SK-N-SH (cell line): ENCODE data around the gene PARD3. TPM values are rescaled to one million over a fixed set of nuclear protein-coding genes. Genes with fewer than 3 reads are reported as not detected.

ENCODE experiments used
- CTCF ChIA-PET: fragments of 300-600, 350-600 bp; formaldehyde crosslinking; extraction: SDS; loops from one replicate; lab custom pipeline; 2021; lab: Yijun Ruan, JAX
- POLR2A ChIA-PET: fragments of 350-600 bp; sonication (Branson Sonifier 250); formaldehyde crosslinking; extraction: SDS; loops from one replicate; lab custom pipeline; 2020; ENCODE audit warnings: antibody characterized with exemption, inconsistent platforms; lab: Yijun Ruan, JAX
- DNase-seq: peaks from one replicate; pipeline ENCODE4 v3.0.0; 2012
- H2AFZ ChIP-seq: fragments of 200-600 bp; sonication (generic); 2 replicates; pipeline ENCODE4 v1.8.1; 2016; ENCODE audit warnings: antibody characterized with exemption, mild to moderate bottlenecking, low read depth
- H3F3A ChIP-seq: fragments of 200-600 bp; sonication (generic); replicated peaks from 2 replicates; pipeline ENCODE3; 2016; ENCODE audit warnings: antibody characterized with exemption, mild to moderate bottlenecking; ENCODE audit not compliant: insufficient read depth
- H3K27ac ChIP-seq, 2 experiments: fragments of 200-500 bp in 1 of 2; fragments of 200-600 bp in 1 of 2; sonication (Bioruptor generic) in 1 of 2; sonication (generic), shearing (Covaris generic) in 1 of 2; 2 replicates each; pipeline versions ENCODE4 v1.5.1 to v1.6.1; 2014 to 2016; ENCODE audit warnings: low read depth in 2 of 2, inconsistent platforms in 1 of 2, low read length in 1 of 2, mild to moderate bottlenecking in 1 of 2, mixed read lengths in 1 of 2
- H3K27me3 ChIP-seq: fragments of 200-600 bp; sonication (generic), shearing (Covaris generic); 2 replicates; pipeline ENCODE4 v1.6.1; 2016; ENCODE audit warnings: mixed run types; ENCODE audit not compliant: insufficient read depth
- H3K36me3 ChIP-seq, 2 experiments: fragments of 200-500 bp in 1 of 2; fragments of 200-600 bp in 1 of 2; sonication (Bioruptor generic) in 1 of 2; sonication (generic) in 1 of 2; replicated peaks in 1 of 2; 2 replicates each; pipeline versions ENCODE3 to v1.5.1; 2014 to 2016; ENCODE audit warnings: low read length in 1 of 2, mild to moderate bottlenecking in 1 of 2; ENCODE audit not compliant: insufficient read depth in 2 of 2, control insufficient read depth in 1 of 2
- H3K4me1 ChIP-seq, 2 experiments: fragments of 200-500 bp in 1 of 2; fragments of 200-600 bp in 1 of 2; sonication (Bioruptor generic) in 1 of 2; sonication (generic), shearing (Covaris generic) in 1 of 2; 2 replicates each; pipeline versions ENCODE4 v1.5.1 to v1.6.1; 2014 to 2016; ENCODE audit warnings: low read depth in 1 of 2, low read length in 1 of 2, mixed run types in 1 of 2; ENCODE audit not compliant: insufficient read depth in 2 of 2, control insufficient read depth in 1 of 2
- H3K4me2 ChIP-seq: fragments of 200-600 bp; sonication (generic), shearing (Covaris generic); 2 replicates; pipeline ENCODE4 v1.6.1; 2017; ENCODE audit warnings: mixed run types
- H3K4me3 ChIP-seq, 2 experiments: fragments of 200-500 bp in 1 of 2; fragments of 200-600 bp in 1 of 2; sonication (Bioruptor generic) in 1 of 2; sonication (generic), shearing (Covaris generic) in 1 of 2; 2 replicates each; pipeline versions ENCODE4 v1.5.1 to v1.8.1; 2014 to 2016; ENCODE audit warnings: low read depth in 2 of 2, inconsistent platforms in 1 of 2, low read length in 1 of 2, mild to moderate bottlenecking in 1 of 2, mixed read lengths in 1 of 2, moderate library complexity in 1 of 2
- H3K79me2 ChIP-seq: fragments of 200-600 bp; sonication (generic); 2 replicates; pipeline ENCODE4 v1.8.1; 2017; ENCODE audit warnings: mild to moderate bottlenecking; ENCODE audit not compliant: insufficient read depth
- H3K9ac ChIP-seq: fragments of 200-600 bp; sonication (generic); 2 replicates; pipeline ENCODE4 v1.6.1; 2017; ENCODE audit warnings: mixed run types
- H3K9me2 ChIP-seq: fragments of 200-600 bp; sonication (generic); 2 replicates; pipeline ENCODE4 v1.6.1; 2017; ENCODE audit warnings: mixed run types
- H3K9me3 ChIP-seq: fragments of 200-600 bp; sonication (generic); 2 replicates; pipeline ENCODE4 v1.6.1; 2017; ENCODE audit warnings: mixed run types, mild to moderate bottlenecking, moderate library complexity
- H4K20me1 ChIP-seq: fragments of 200-600 bp; sonication (generic); 2 replicates; pipeline ENCODE4 v1.6.1; 2017; ENCODE audit warnings: mild to moderate bottlenecking, mixed run types; ENCODE audit not compliant: insufficient read depth
- ELF1 ChIP-seq: IDR thresholded peaks from 2 replicates; pipeline ENCODE4 v1.4.0; 2012
- EP300 ChIP-seq, 2 experiments: IDR thresholded peaks; 2 replicates each; pipeline versions ENCODE4 v1.4.0 to v1.6.1; 2012; ENCODE audit warnings: borderline replicate concordance in 1 of 2, low read depth in 1 of 2, low read length in 1 of 2
- FOSL2 ChIP-seq: IDR thresholded peaks from 2 replicates; pipeline ENCODE4 v1.4.0; 2012; ENCODE audit warnings: low read depth, mild to moderate bottlenecking, moderate library complexity, borderline replicate concordance
- FOXJ3 ChIP-seq: sonication (generic); formaldehyde crosslinking; IDR thresholded peaks from 2 replicates; pipeline ENCODE4 v1.5.1; 2020; ENCODE audit warnings: mild to moderate bottlenecking, missing genetic modification reagents
- FOXM1 ChIP-seq: IDR thresholded peaks from 2 replicates; pipeline ENCODE4 v1.4.0; 2012; ENCODE audit warnings: low read depth, mild to moderate bottlenecking
- JUND ChIP-seq: IDR thresholded peaks from 2 replicates; pipeline ENCODE4 v1.4.0; 2012
- MXI1 ChIP-seq: IDR thresholded peaks from 2 replicates; pipeline ENCODE4 v1.6.1; 2012; ENCODE audit warnings: mild to moderate bottlenecking, low read depth, low read length, improper control_type of control experiment
- NFIC ChIP-seq: IDR thresholded peaks from 2 replicates; pipeline ENCODE4 v1.4.0; 2012; ENCODE audit warnings: borderline replicate concordance
- RAD21 ChIP-seq: IDR thresholded peaks from 2 replicates; pipeline ENCODE4 v1.6.1; 2012; ENCODE audit warnings: mild to moderate bottlenecking, low read length
- RCOR1 ChIP-seq: fragments of 150-350 bp; IDR thresholded peaks from 2 replicates; pipeline ENCODE4 v1.6.1; 2017; ENCODE audit warnings: antibody characterized with exemption, low read length
- SIN3A ChIP-seq: IDR thresholded peaks from 2 replicates; pipeline ENCODE4 v1.6.1; 2012; ENCODE audit warnings: low read depth, mild to moderate bottlenecking, low read length, moderate library complexity, borderline replicate concordance
- TEAD4 ChIP-seq: IDR thresholded peaks from 2 replicates; pipeline ENCODE4 v1.4.0; 2012; ENCODE audit warnings: mild to moderate bottlenecking, borderline replicate concordance; ENCODE audit not compliant: insufficient read depth
- WGBS: methylation state at CpG from one replicate; pipeline ENCODE4 v1.1.6; 2017; ENCODE audit warnings: low lambda C conversion rate; 5-methylcytosine and 5-hydroxymethylcytosine counted together
- polyA plus RNA-seq, 3 experiments: library from polyadenylated mRNA; depleted of rRNA; stranded (reverse); fragments of >200 nt; gene quantifications; 2 replicates each; pipeline ENCODE4 v1.2.3, GENCODE V29; 2012
- TF ChIP-seq, protein P1 (sequence below): fragments of 150-350 bp; IDR thresholded peaks from 2 replicates; pipeline ENCODE4 v1.6.1; 2016; ENCODE audit warnings: mild to moderate bottlenecking, low read depth, low read length
- TF ChIP-seq, protein P2 (sequence below): IDR thresholded peaks from 2 replicates; pipeline ENCODE4 v1.4.0; 2012; ENCODE audit warnings: low read depth, borderline replicate concordance
- TF ChIP-seq, protein P3 (sequence below): IDR thresholded peaks from 2 replicates; pipeline ENCODE4 v1.4.0; 2012; ENCODE audit warnings: low read depth
- TF ChIP-seq, protein P4 (sequence below): IDR thresholded peaks from 2 replicates; pipeline ENCODE4 v1.4.0; 2012; ENCODE audit warnings: low read depth, borderline replicate concordance

Gene PARD3
- polyA plus RNA-seq, 1 of the 3 experiments (the other 2 are of a cell fraction) = 29.4 TPM

DNA sequence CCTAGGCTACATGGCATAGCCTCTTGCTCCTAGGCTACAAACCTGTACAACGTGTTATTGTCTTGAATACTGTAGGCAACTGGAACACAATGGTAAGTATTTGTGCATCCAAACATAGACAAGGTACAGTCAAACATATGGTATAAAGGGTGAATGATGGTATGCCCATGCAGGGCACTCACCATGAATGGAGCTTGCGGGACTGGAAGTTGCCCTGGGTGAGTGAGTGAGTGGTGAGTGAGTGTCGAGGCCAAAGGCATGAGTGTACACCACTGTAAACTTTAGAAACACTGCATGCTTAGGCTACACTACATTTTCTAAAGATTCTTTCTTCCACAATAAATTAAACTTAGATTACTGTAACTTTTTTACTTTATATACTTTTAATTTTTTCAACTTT is 165.7 kb downstream of the PARD3 start:
- Histone ChIP-seq H3K4me1 (peaks cover 0 to 6% of the 10 kb centered on the region in 2 experiments; a peak in 1 of 4 replicates), H4K20me1 (peaks cover 15% of the 10 kb centered on the region), H3K36me3 (no peaks in the 10 kb centered on the region), H3K27me3 (no peaks in the 10 kb centered on the region), H2AFZ (no peak overlapping the region), H3K27ac (no peak overlapping the region), H3K4me3 (no peak overlapping the region), H3F3A (no peaks in the 10 kb centered on the region), H3K9me3 (no peaks in the 10 kb centered on the region), H3K4me2 (no peak overlapping the region), H3K9ac (no peak overlapping the region), H3K9me2 (no peaks in the 10 kb centered on the region), H3K79me2 (peaks cover 42% of the 10 kb centered on the region)
- no peak for DNase-seq
- POLR2A ChIA-PET = no interaction called here
- no peak for TF ChIP-seq ELF1
- TF ChIP-seq RCOR1 = no peak
- TF ChIP-seq JUND = no peak
- TF ChIP-seq, protein P1, sequence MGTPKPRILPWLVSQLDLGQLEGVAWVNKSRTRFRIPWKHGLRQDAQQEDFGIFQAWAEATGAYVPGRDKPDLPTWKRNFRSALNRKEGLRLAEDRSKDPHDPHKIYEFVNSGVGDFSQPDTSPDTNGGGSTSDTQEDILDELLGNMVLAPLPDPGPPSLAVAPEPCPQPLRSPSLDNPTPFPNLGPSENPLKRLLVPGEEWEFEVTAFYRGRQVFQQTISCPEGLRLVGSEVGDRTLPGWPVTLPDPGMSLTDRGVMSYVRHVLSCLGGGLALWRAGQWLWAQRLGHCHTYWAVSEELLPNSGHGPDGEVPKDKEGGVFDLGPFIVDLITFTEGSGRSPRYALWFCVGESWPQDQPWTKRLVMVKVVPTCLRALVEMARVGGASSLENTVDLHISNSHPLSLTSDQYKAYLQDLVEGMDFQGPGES = no peak
- no peak for TF ChIP-seq RAD21
- TF ChIP-seq FOSL2 = no peak
- TF ChIP-seq EP300 (IDR thresholded peaks at IDR 0.05; ENCODE audit: borderline replicate concordance in 1 of 2, low read depth in 1 of 2, low read length in 1 of 2) = no peak
- TF ChIP-seq NFIC = no peak
- TF ChIP-seq FOXM1 = no peak
- TF ChIP-seq SIN3A = no peak
- TF ChIP-seq, protein P2, sequence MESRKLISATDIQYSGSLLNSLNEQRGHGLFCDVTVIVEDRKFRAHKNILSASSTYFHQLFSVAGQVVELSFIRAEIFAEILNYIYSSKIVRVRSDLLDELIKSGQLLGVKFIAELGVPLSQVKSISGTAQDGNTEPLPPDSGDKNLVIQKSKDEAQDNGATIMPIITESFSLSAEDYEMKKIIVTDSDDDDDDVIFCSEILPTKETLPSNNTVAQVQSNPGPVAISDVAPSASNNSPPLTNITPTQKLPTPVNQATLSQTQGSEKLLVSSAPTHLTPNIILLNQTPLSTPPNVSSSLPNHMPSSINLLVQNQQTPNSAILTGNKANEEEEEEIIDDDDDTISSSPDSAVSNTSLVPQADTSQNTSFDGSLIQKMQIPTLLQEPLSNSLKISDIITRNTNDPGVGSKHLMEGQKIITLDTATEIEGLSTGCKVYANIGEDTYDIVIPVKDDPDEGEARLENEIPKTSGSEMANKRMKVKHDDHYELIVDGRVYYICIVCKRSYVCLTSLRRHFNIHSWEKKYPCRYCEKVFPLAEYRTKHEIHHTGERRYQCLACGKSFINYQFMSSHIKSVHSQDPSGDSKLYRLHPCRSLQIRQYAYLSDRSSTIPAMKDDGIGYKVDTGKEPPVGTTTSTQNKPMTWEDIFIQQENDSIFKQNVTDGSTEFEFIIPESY = no peak
- TF ChIP-seq FOXJ3 (CRISPR knock-in tag) = no peak
- no peak for TF ChIP-seq MXI1
- TF ChIP-seq, protein P3, sequence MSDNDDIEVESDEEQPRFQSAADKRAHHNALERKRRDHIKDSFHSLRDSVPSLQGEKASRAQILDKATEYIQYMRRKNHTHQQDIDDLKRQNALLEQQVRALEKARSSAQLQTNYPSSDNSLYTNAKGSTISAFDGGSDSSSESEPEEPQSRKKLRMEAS = no peak
- CTCF ChIA-PET = interaction anchor here (0.8 to 0.9 kb wide), 2 partner anchors 11 to 75 kb away, joined by 3 to 4 read pairs; no protein-coding TSS in a partner anchor
- 95% methylated on average over 3 of the region's 3 CpGs for WGBS

DNA sequence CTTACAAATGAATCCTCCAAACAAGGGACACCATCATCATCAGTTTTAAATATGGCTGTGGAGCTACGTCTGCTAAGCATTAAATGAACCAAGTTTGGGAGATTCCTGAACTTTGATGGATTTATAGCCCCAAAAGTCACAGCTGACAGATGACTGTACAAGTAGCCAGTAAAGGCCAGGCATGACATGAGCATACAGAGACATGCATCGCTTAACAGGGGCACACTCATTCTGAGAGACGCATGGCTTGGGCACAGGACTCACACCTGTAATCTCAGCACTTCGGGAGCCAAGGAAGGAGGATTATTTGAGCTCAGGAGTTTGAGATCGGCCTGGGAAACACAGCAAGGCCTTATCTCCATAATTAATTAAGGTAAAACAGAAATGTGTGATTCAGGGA is 166.2 kb downstream of the PARD3 start:
- Histone ChIP-seq H3K27me3 (no peaks in the 10 kb centered on the region), H3K9ac (no peak overlapping the region), H3K36me3 (no peaks in the 10 kb centered on the region), H4K20me1 (peaks cover 11% of the 10 kb centered on the region), H3F3A (no peaks in the 10 kb centered on the region), H3K27ac (no peak overlapping the region), H3K9me3 (no peaks in the 10 kb centered on the region), H3K4me1 (peaks cover 0 to 8% of the 10 kb centered on the region in 2 experiments; a peak in 1 of 4 replicates), H3K9me2 (no peaks in the 10 kb centered on the region), H3K4me2 (no peak overlapping the region), H3K4me3 (no peak overlapping the region), H3K79me2 (peaks cover 37% of the 10 kb centered on the region), H2AFZ (no peak overlapping the region)
- 96% methylated on average over 5 of the region's 5 CpGs for WGBS
- DNase-seq = no peak
- TF ChIP-seq NFIC (no peak), TEAD4 (no peak)
- TF ChIP-seq, protein P4, sequence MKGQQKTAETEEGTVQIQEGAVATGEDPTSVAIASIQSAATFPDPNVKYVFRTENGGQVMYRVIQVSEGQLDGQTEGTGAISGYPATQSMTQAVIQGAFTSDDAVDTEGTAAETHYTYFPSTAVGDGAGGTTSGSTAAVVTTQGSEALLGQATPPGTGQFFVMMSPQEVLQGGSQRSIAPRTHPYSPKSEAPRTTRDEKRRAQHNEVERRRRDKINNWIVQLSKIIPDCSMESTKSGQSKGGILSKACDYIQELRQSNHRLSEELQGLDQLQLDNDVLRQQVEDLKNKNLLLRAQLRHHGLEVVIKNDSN = no peak
- CTCF ChIA-PET = interaction anchor here (0.8 to 0.9 kb wide), 2 partner anchors 11 to 75 kb away, joined by 3 to 4 read pairs; no protein-coding TSS in a partner anchor
- POLR2A ChIA-PET = no interaction called here
